IPS-NIHi11 (cell line): ENCODE measurements around the gene CYTH2.
"Not testable (repeated sequence)": the region's sequence is repeated elsewhere in the genome, so short reads cannot be mapped to it uniquely, and the experiment has no call there.

Source experiments
- DNase-seq: peaks from one replicate; pipeline ENCODE4 v3.0.0; 2012; ENCODE audit warnings: mixed read lengths, low spot score

CYTH2 gene

GRCh38 chr19:48512504-48513288, 43.5 kb downstream of the CYTH2 start:
- DNase-seq, result no peak

GRCh38 chr19:48513289-48514122, 44.3 kb downstream of the CYTH2 start:
- peak; percentile 84 for DNase-seq

DNA sequence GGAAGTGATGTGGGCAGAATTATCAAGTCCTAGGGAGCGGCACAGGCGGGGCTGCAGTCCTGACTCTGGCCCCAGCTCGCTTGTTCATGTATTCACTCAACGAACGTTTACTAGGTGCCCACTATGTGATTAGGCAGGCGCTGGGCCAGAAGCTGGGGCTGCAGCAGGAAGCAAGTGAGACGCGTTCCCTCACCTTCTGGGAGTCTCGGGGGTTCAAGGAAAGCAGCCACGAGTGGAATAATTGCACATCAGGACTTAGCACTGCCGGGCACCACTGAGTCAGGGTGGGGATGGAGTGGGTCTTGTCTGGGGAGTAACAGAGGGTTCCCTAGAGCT, 44.9 kb downstream of the CYTH2 start:
- DNase-seq, result no peak

DNA sequence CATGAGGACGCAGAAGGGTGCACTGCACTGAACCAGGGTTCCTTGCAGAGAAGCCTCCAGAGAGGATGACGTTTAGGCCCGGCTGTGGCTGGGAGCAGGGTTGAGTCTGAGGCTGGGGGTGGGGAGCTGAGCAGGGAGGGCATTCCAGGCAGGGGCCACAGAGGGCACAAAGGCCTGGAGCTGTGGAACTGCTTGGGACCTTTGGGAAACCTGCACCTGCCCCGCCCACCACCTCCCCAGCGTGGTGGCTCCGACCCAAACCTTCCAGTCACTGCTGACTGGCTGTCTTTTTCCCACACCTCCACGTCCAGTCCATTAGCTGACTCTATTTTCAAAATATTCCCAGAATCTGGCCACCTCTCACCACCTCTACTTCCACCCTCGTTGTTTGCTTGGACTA, 47.4 kb downstream of the CYTH2 start:
- DNase-seq, result no peak

- DNase-seq, result no peak
These were observed 49.0 kb downstream of the CYTH2 start for GRCh38 chr19:48518207-48518606.

DNA sequence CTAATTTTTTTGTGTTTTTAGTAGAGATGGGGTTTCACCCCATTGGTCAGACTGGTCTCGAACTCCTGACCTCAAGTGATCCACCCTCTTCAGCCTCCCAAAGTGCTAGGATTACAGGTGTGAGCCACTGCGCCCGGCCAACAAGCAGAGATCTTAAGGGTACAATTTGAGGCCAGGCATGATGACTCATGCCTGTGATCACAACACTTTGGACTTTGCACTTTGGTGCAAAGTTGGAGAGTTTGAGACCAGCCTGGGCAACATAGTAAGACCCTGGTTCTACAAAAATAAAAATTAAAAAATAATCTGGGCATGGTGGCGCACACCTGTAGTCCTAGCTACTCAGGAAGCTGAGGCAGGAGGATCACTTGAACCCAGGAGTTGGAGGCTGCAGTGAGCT, 50.3 kb downstream of the CYTH2 start:
- not testable (repeated sequence) for DNase-seq

GRCh38 chr19:48520134-48520533, 51.0 kb downstream of the CYTH2 start:
- DNase-seq, result no peak

DNA sequence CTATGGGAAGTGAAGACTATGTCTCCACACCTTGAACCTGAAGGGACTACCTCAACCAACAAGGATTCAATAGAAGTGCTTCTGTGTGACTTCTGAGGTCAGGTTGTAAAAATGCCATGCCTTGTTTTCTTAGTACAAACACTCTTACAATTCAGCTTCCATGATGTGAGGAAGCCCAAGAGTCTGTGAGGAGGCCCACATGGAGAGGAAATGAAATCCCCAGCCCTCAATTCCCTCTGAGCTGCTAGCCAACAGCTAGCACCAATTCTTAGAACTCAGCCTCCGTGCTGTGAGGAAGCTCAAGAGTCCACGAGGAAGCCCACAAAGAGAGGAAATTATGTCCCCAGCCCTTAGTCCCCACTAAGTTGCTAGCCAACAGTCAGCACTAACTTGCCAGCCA, 55.1 kb downstream of the CYTH2 start:
- no peak for DNase-seq

GRCh38 chr19:48524732-48525131, 55.6 kb downstream of the CYTH2 start:
- DNase-seq, result no peak

DNA sequence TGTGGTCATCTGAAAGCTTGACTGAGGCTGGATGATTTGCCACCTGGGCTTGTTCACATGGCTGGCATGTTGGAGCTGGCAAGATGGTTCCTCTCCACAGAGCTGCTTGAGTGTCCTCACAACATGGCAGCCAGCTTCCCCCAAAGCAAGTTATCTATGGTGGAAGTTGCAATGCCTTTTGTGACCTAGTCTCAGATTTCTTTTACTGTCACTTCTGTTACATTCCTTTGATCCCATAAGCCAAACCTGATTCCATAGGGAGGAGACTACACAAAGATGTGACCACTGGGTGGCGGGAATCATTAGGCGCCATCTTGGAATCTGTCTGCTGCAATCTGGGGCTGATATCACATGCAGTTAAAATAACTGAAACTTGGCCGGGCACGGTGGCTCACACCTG, 60.0 kb downstream of the CYTH2 start:
- no peak for DNase-seq

DNA sequence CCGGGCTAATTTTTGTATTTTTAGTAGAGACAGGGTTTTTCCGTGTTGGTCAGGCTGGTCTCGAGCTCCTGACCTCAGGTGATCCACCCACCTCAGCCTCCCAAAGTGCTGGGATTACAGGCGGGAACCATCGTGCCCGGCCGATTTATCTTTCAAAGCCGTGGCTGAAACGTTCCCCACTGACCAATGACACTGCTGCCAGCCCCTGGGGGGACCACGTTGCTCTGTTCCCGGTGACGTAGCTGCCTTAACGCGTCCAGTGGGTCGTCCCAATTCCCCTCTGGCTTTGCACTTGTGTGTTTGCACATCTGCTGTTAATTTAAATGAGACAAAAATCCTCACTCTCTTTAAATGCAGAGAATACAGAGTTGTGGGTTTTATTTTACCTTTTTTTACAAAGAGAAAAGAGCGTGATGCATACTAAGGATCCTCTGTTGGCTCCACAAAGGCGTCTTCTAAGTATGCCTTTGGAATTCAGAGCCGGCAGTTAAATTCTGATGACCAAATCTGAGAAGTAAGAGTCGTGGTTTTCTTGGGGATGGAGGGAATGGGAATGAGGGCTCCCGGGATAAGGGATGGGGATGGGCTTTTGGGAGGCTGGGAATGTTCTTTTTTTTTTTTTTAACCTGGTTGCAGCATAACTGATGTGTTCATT, 61.0 kb downstream of the CYTH2 start:
- DNase-seq, result no peak

DNA sequence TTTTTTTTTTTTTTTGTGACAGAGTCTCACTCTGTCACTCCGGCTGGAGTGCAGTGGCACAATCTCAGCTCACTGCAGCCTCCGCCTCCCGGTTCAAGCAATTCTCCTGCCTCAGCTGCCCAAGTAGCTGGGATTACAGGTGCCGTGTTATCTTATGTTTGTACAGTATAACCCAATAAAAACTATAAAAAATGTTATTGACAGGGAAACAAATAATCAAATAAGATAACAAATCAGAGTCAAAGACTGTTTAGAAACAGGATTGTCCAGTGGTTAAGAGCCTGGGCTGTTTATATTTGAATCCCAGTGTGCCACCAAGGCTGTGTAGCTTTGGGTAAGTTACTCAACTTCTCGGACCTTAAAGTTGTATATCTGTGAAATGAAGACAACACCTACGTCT, 61.6 kb downstream of the CYTH2 start:
- no peak for DNase-seq
